H1 (cell line): ENCODE measurements around the gene DIO3.

Experiments used
- CREB1 ChIP-seq: IDR thresholded peaks from 2 replicates; pipeline ENCODE4 v1.6.1; 2012; ENCODE audit warnings: inconsistent platforms
- EZH2 ChIP-seq: fragments of 200-600 bp; sonication (generic); IDR thresholded peaks from 2 replicates; pipeline ENCODE4 v1.7.1; 2012; ENCODE audit warnings: low read depth, mild to moderate bottlenecking, moderate library complexity, low read length, inconsistent platforms; ENCODE audit not compliant: severe bottlenecking
- KDM1A ChIP-seq: fragments of 200-600, 300-600 bp; sonication (generic); IDR thresholded peaks from 2 replicates; pipeline ENCODE4 v1.7.1; 2016; ENCODE audit warnings: mild to moderate bottlenecking, low read length, borderline replicate concordance
- SUZ12 ChIP-seq: fragments of 200-600 bp; sonication (generic); IDR thresholded peaks from 2 replicates; pipeline ENCODE4 v1.6.1; 2012; ENCODE audit warnings: mild to moderate bottlenecking, inconsistent platforms, low read length, moderate library complexity, mixed read lengths
- TCF12 ChIP-seq: IDR thresholded peaks from 2 replicates; pipeline ENCODE4 v1.6.1; 2011; ENCODE audit warnings: low read depth, mild to moderate bottlenecking, low read length
- TF ChIP-seq, protein P1 (sequence below), 3 experiments: IDR thresholded peaks; 1 replicate in 2 of 3; 2 replicates in 1 of 3; pipeline versions ENCODE4 v1.5.1 to v1.6.1; 2011; ENCODE audit warnings: low read length in 3 of 3, mild to moderate bottlenecking in 3 of 3, inconsistent platforms in 2 of 3, low read depth in 1 of 3, moderate library complexity in 1 of 3; ENCODE audit not compliant: insufficient read depth in 1 of 3; ENCODE audit errors: control extremely low read depth in 1 of 3

DNA sequence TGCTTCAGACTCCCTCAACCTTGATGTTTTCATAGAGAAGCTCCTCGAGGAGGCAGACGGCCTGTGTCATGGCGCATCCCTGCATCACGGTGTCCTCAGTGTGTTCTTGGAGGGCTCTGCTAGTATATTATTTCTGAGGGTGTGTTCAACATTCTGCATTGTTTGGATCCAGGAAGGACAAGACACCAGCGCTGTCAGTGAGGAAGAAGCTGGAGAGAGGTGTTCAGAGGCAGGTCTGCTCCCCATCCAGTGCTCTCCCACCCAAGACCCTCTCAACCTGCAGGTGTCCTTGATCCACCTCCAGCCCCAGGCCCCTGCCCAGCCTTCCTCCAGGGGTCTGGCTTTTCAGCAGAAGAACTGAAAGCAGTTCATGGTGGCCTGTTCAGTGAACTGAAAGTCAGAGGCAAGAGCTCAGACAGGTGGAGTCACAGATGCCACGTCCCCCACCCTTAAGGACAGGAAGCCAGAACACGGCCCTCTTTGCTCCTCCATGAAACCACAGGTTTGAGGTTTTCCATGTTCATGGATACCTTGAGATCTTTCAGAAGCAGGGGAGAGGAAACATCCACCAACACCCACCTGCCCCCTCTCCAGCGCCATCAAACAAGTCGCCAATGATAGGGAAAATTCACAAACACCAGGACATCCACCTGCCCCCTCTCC lies 37.4 kb downstream of the DIO3 start:
- TF ChIP-seq, protein P1, sequence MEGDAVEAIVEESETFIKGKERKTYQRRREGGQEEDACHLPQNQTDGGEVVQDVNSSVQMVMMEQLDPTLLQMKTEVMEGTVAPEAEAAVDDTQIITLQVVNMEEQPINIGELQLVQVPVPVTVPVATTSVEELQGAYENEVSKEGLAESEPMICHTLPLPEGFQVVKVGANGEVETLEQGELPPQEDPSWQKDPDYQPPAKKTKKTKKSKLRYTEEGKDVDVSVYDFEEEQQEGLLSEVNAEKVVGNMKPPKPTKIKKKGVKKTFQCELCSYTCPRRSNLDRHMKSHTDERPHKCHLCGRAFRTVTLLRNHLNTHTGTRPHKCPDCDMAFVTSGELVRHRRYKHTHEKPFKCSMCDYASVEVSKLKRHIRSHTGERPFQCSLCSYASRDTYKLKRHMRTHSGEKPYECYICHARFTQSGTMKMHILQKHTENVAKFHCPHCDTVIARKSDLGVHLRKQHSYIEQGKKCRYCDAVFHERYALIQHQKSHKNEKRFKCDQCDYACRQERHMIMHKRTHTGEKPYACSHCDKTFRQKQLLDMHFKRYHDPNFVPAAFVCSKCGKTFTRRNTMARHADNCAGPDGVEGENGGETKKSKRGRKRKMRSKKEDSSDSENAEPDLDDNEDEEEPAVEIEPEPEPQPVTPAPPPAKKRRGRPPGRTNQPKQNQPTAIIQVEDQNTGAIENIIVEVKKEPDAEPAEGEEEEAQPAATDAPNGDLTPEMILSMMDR (IDR thresholded peaks at IDR 0.05; ENCODE audit: control extremely low read depth in 1 of 3, insufficient read depth in 1 of 3, low read depth in 1 of 3, low read length in 3 of 3): no peak
- TF ChIP-seq CREB1 (no peak), TCF12 (no peak), KDM1A (no peak), EZH2 (no peak), SUZ12 (no peak)
